Spleen (tissue), 7 donors: ENCODE measurements around the gene TAS2R43.

Source experiments
- POLR2A ChIP-seq, 3 donors: fragments of 450-650 bp; IDR thresholded peaks; one replicate each; pipeline ENCODE4 v1.5.1; 2017; ENCODE audit warnings: antibody characterized with exemption in 3 of 3, mild to moderate bottlenecking in 1 of 3
- POLR2AphosphoS5 ChIP-seq, 3 donors: sonication (generic); formaldehyde crosslinking; IDR thresholded peaks; one replicate each; pipeline ENCODE4 v1.5.1; 2017; ENCODE audit warnings: antibody characterized with exemption in 3 of 3
- TF ChIP-seq, protein P1 (sequence below), 11 experiments: fragments of 200-600 bp in 7 of 11; fragments of 450-650 bp in 4 of 11; sonication (generic) in 4 of 11; IDR thresholded peaks in 8 of 11; conservative IDR thresholded peaks in 3 of 11; 1 replicate in 7 of 11; 2 replicates in 4 of 11; pipeline versions ENCODE4 v1.4.0 to v1.8.0; 2016 to 2021; ENCODE audit warnings: antibody characterized with exemption in 11 of 11, inconsistent platforms in 4 of 11, mild to moderate bottlenecking in 1 of 11
- donor health status: DM: no; HTN: no; CAD: no; lungs with moderate emphysema.
- donor health status: DM: no; HTN: no; CAD: no.
- donor health status: DM: no; HTN: no; CAD: no.

GRCh38 chr12:11081987-11082386, 10.1 kb downstream of the TAS2R43 start:
- TF ChIP-seq, protein P1, sequence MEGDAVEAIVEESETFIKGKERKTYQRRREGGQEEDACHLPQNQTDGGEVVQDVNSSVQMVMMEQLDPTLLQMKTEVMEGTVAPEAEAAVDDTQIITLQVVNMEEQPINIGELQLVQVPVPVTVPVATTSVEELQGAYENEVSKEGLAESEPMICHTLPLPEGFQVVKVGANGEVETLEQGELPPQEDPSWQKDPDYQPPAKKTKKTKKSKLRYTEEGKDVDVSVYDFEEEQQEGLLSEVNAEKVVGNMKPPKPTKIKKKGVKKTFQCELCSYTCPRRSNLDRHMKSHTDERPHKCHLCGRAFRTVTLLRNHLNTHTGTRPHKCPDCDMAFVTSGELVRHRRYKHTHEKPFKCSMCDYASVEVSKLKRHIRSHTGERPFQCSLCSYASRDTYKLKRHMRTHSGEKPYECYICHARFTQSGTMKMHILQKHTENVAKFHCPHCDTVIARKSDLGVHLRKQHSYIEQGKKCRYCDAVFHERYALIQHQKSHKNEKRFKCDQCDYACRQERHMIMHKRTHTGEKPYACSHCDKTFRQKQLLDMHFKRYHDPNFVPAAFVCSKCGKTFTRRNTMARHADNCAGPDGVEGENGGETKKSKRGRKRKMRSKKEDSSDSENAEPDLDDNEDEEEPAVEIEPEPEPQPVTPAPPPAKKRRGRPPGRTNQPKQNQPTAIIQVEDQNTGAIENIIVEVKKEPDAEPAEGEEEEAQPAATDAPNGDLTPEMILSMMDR (IDR thresholded peaks at IDR 0.05 in 8 of 11, conservative IDR thresholded peaks at IDR 0.05 in 3 of 11), result no peak
- no peak for TF ChIP-seq POLR2A (IDR thresholded peaks at IDR 0.05)
- no peak for TF ChIP-seq POLR2AphosphoS5 (IDR thresholded peaks at IDR 0.05)
